GM19397 (cell line): ENCODE measurements around the gene SEBOX.
"Not testable (repeated sequence)": the region's sequence is repeated elsewhere in the genome, so short reads cannot be mapped to it uniquely, and the experiment has no call there.

Experiments used
- ATAC-seq: cut with Tn5 transposase; IDR thresholded peaks from one replicate; pipeline ENCODE4 v1.9.1; 2021; ENCODE audit warnings: mild to moderate bottlenecking, moderate library complexity; ENCODE audit not compliant: unreplicated experiment

Gene SEBOX

DNA sequence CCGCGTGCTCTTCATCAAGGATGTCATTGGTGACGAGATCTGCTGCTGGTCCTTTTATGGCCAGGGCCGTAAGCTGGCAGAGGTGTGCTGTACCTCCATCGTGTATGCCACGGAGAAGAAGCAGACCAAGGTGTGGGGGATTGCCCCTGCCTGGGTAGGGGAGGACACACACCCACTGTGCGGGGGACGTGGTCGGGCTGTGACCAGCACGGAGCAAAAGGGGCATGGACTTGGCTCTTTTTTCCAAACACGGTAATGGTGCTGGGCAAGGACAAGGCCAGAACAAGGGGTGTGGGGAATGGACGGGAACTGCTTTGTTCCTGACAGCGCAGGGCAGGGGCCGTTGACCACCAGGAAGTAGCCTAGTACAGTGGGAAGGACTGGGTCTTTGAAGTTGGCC is 22.7 kb downstream of the SEBOX start:
- ATAC-seq, result no peak

DNA sequence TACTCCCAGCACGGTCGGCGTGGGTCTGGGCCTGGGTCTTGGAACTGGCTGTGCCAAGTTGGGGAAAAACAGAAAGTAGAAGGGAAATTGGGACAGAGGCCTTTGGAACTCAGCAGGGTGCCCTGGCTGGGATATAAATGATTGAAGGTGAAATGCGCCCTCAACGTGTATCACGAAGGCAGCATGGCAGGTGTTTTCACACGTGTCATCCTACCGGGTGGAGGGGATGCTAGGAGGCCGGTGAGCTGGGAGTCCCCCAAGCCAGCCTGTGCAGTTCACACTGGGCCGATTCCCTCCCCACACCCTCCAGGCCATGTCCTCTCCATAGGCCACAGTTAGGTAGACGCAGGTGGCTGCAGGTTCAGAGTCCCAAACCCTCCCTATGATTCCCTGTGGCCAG is 23.5 kb downstream of the SEBOX start:
- ATAC-seq, result no peak

DNA sequence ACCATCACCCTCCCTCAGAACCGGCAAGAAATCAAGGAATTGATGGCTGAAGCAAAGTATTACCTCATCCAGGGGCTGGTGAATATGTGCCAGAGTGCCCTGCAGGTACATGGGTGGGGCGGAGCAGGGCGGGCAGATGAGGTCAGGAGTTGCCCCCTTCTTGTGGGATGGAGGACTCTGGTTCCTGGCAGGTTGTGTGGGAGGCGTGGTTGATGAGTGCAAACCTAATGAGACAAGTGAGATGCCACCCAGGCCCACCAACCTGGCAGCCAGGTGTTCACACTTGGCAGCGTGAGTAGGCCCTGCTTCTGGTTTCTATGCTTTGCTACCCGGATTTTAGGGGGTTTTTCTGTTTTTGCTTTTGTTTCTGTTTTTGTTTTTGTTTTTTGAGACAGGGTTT is 24.6 kb downstream of the SEBOX start:
- no peak for ATAC-seq

DNA sequence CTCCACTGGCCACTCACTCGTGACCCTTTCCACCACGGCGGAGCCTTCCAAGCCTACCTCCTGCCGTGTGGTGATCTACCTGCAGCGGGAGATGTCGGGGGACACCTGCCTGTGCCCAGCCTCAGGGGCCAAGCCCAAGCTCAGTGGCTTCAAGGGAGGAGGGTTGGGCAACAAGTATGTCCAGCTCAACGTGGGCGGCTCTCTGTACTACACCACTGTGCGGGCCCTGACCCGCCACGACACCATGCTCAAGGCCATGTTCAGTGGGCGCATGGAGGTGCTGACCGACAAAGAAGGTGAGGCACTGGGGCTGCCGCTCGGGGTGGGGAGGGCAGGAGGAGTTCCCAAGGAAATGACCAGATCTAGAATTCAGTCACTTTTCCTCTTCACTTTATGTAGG is 25.6 kb downstream of the SEBOX start:
- no peak for ATAC-seq

DNA sequence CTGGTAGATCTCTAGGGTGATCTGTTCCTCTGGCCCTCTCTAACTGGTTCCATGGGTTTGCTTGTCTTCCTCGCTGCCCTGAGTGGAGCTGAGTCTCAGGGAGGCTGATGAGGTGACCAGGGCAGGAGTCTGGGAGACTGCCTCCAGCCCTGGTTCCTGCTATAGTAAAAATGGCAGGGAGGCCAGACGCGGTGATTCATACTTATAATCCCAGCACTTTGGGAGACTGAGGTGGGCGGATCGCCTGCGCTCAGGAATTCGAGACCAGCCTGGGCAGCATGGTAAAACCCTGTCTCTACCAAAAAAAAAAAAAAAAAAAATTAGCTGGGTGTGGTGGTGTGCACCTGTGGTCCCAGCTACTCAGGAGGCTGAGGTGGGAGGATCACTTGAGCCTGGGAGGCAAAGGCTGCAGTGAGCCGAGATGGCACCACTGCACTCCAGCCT is 26.2 kb downstream of the SEBOX start:
- ATAC-seq, result not testable (repeated sequence)

DNA sequence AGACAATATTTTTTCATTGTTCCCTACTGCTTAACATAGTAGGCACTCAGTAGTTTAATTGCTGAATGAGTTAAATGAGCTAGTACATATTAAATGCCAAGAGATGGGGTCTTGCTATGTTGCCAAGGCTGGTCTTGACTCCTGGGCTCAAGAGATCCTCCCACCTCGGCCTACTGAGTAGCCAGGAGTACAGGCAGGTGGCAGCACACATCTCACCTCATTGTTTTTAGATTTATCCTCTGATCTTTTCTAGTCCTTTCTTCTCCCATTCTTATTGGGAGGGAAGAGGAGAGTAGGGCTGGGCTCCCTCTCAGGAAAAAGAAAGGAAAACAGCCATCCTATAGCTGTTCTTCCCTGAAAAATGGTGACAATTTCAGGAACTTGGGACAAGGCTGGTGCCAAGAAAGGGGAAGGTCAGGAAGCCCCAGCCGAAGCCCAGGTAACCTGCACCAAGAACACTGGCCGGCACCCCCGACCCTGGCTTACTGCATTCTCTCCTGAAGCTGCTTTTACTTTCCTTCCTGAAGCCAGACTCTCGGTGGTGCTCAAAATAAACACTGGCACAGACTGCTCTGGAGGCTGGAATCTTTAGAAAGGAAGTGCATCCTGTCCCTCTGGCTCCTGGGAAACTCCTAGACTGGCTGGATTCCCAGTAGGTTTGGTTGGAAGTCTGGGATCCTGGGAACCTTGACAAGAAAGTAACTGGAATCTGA is 26.8 kb downstream of the SEBOX start:
- no peak for ATAC-seq

DNA sequence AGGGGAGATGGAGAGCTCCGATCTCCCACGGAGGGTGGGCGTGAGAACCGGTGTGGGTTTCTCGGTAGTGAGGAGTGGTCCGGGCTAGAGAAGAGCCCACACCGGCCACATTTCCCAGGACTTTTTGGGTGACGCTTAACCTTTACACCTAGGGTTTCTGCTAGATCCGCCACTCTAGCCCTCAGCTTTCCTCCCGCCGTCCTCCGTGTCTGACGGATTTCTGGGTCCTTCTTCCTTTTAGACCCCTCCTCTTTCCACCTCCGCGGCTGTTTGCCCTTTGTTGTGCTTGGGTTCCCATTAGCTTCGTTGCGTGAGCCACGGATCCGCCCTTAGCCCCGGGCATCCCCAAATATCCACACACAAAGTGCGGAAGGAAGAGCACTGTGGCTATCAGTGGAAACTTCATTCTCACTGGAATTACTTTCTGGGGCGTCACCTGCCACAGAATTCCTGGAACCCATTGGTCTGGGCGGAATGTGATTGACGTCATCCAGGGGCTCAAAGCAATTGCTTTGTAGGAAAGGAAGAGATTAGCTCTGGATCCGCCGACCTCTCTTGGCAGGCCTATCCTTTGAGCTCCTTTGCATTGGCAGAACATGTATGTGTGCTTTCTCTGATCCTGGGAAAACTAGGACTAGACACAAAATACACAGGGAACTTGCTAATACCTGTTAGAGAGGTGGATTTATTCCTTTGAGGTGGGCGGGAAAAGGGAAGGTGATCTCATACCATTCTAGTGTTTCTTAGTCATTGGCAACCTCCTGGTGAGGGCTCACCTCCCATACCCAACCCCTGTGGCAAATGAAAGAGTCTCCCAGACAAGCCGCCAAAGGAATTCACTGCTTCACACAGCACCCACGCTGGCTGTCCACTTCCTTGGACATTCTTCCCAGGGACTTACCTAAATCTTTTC is 28.8 kb downstream of the SEBOX start:
- ATAC-seq, result no peak

DNA sequence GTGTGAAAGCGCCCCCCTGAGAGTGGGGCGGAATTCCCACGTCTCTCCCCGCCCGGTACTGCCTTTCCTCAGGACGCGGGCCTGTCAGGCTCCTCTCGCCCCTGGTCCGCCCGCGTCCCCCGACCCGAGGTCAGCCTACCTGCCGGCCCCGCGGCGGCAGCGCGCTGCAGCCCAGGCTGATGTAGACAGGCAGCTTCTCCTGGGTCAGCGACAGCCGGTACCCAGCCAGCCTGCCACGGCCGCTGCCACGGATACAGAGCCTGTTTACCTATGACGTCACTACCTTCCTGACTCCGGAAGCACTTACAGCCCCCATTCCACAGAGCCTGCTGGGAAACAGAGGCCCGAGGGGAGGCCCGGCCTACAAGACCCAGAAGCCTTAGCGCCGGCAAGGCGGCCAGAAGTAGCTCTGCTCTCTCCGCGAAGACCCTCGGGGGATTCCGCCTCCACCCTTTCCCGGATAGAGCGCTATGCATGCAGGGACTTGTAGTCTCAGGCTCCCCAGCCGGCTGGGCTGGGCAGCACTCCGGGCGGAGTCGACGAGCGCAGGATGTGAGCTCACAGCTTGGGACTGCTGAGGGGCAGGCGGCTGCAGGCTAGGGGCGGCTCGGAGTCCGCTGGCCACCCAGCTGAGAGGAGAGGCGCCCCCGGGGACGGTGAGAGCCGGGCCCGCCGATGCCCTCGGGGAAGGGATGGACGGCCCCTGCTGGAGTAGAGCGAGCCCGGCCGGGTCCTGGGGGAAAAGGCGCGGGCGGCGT is 29.6 kb downstream of the SEBOX start, which contains the start of the genes IFT20 and TNFAIP1:
TSS of gene IFT20 (minus strand) at position 272 of the 758 bp plus-strand sequence. CDS start 3,487 bp downstream, outside the sequence.
TSS of gene TNFAIP1 (plus strand) at position 561 of the 758 bp plus-strand sequence. CDS start 3,761 bp downstream, outside the sequence.
- ATAC-seq, result peak; percentile 96

DNA sequence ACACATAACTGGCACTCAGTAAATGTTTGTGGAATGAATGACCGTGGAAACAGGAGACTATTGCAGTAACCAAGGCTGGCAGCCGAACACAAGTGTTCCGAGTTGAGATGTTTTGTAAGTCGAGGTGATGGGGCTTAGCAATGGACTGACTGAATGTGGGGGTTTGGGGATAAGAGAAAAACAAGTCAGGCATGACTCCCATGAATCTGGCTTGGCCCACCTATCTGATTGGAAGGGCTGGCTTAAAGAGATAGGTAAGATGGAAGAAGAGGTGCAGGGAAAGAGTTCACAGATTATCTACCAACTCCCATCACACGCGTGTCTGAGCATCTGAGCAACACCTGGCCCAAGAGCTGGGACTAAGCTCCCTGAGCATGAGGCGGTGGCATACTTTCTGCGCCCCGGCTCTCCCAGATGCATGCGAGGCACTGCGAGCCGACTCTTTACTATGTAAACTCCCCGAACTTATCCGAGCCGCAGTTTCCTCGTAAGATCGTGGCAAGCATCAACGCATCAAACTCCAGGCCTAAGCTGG is 30.3 kb downstream of the SEBOX start:
- ATAC-seq, result no peak

DNA sequence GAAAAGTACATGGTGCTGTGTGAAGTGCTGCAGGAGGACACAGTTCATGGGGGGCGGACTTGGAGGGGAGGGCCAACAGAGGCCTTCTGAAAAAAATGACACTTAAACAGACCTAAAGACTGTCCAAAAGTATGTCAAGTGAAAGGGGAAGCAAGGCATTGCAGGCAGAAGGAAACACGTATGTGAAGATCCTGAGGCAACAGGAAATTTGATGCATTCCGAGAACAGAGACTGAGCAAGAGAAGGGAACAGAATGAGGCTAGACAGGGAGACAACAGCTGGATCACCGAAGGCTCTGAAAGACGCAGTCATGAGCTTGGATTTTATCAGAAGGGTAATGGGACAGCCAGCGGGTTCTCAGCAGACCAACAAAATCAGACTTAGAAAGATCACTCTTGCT is 30.8 kb downstream of the SEBOX start:
- no peak for ATAC-seq

DNA sequence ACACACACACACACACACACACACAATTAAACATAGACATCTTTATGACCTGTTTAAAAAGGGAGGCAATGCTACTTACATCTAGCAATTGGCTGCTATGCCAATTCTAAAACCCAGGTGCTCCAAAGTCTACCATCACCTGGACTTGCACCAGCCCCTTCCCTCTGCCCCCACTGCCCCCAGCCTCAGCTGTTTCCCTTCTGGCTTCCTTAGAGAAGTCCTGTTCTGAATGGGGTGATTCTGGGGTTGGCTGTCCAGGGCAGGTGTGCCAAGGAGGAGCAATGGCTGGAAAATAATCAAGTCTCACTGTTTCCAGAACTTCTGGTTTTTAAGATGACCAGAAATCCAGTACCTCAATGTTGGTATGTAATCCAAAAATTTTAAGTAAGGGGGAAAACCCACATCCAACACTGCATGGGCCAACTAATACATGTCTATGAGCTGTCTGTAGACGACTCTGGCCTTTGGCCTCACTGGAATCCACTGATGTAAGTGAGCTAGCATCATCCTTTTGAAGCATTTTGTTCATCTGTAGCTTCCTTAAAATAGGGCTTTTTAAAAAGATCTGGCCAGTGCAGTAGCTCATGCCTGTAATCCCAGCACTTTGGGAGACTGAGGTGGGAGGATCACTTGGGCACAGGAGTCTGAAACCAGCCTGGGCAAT is 31.8 kb downstream of the SEBOX start:
- no peak for ATAC-seq

DNA sequence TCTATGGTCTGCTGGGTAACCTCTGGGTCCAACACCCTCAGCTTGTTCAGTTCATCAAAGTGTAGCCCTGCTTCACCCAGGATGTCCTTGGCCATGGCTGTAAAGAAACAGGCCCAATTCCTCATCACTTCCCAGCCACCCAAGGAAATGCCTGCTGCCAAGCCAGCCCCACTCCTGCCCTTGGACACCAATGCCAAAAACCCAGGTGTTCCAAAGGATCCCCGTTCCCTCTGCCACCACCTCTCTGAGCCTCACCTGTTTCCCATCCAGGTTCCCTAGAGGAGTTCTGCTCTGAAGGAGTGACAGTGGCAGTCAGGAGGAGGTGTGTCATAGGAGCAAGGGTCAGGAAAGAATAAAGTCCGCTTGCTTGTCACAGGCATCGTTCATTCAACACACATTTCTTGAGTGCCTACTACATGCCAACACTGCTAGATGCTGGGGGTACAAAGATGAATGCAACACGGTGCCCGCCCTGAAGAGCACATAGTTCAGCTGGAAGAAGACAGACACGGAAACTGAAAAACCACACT is 33.0 kb downstream of the SEBOX start:
- ATAC-seq, result no peak

DNA sequence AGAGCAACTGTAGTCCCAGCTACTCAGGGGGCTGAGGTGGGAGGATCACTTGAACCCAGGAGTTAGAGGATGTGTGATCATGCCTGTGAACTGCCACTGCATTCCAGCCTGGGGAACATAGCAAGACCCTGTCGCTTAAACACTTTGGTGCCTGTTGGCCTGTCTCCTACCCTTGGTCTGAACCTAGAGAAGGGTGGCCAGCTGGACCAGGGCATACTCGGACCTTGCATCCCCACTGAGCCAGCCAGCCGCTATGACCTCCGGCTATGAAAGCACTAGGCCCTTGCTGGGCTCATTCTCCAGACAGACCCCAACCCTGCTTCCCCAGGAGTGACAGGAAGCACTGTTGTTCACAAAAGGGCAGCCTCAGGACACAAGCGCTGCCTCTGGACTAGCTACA is 34.3 kb downstream of the SEBOX start:
- no peak for ATAC-seq

DNA sequence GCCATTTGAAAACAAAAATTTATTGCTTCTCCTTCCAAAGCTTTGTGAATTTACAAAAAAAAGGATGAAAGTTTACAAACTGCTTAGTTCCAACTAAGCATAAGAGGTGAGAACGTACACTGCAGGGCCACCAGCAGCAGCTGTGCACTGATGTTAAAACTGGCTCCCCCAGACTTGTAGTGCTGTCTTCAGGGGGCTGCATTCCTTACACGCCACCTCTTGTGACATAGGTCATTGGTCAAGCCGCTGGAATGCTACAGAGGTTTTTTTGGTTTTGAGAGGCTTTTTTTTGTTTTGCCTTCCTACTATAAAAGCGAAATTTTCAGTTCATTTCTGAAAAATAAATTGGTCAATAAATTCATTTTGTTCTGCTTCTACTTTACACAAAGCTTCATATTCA is 36.7 kb downstream of the SEBOX start:
- no peak for ATAC-seq

DNA sequence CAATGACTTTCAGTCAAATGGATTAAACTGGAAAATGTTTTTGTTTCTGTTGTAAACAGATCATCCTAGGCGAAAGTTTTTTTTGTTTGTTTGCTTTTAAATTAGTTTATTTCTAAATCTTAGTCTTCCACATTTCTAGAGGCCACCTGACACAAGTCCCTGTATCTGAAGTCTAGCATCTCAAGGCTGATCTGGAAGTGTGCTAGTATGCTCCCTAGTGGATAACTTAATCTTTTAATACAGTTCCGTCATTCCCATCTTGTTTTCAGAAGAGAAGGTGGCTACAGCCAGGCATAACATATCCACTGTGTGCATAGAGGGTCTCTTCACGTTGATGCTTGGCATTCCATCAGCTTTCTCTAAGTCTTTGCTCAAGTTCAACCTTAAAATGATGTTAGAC is 37.3 kb downstream of the SEBOX start:
- ATAC-seq, result no peak

DNA sequence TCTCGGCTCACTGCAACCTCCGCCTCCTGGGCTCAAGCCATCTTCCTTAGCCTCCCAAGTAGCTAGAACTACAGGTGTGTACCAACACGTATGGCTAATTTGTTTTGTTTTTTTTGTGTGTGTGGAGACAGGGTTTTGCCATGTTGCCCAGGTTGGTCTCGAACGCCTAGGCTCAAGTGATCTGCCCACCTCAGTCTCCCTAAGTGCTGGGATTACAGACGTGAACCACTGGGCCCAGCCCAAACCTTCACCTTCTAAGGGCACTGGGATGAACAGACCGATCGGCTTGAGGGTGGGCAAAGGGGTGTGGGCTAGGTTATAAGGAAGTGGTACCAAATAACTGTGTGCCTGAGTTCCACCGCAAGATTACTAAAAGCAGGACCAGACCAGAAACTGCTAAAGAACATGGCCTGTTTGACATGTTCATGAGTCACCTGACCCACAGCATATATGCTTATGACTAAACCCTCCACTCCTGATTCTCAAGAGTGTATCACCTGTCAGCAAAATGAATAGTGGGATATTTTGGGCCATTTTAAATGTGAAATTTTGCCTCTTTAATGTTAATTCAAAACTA is 37.9 kb downstream of the SEBOX start:
- no peak for ATAC-seq

DNA sequence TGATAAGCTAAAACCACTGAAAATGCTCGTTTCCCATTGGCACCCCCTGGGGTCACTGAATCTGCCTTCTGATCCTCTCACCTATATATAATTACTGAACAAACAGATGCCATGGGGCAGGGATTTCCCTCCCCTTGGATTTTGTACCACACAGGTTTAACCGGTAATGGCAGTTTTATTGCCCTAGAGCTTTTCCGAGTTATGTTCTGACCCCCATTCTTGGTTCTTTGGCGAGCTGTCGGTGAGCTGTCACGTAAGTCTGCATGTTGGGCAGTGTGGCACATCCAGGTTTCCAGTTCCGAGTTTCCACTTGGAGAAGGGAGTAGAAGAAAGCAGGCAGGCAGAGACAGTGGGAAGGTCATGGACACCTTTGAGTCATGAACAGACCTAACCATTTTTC is 38.9 kb downstream of the SEBOX start:
- no peak for ATAC-seq

DNA sequence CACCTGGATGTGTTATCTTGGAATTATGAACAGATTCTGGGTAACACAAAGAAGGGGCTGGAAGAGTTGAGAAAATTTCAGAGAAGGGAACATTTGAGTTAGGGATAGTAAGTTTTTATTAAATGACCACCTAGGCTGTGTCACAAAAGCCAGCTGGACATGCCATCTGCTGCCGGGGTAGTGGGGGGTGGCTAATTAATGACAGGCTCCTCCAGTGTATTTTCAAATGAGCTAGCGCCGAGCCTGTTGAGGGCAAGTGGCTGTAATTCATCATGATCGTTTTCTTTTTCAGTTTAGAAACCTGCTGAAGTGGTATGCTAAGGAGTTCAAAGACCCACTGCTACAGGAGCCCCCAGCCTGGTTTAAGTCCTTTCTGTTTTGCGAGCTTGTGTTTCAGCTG is 39.8 kb downstream of the SEBOX start:
- ATAC-seq, result no peak

DNA sequence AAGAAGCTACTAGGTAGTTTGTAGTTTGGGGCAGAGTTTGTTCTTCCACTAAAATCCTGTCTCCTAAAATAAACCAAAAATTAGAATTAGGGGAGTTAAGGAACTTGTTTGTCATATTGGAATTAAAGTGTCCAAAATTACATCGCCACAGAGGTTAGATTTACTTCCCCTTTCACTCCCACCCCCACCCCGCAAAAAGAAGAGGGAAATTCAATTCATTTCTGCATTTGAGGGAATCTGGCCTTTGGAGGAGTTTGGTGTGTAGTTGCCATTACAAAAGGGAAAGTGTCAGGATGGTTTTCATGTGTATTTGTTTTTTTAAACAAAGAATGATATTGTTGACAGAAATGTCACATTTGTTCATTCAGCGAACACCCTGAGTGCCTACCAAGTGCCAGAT is 40.2 kb downstream of the SEBOX start:
- no peak for ATAC-seq

DNA sequence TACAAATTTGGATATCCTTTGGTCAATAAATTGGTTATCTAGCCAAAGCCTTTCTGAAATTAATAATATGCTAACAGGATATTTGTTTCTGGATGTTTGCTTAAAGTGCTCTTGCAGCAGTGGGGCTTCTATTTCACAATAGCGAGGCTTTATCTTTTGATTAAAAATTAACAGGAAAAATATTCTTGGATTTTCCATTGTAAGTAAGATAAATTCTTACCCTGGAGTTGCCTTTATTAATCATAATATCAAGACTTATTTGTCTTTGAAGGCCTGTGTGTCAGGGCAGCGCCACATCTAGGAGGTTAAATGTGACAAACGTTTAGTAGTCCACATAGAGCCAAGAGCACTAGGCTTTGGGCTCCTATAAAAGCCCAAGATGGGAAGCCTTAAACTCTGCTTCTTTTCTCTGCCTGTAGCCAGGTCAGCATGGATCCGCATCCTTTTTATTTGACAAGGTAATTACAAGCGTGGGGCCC is 40.7 kb downstream of the SEBOX start:
- no peak for ATAC-seq
